GM18498 (cell line): ENCODE data around the gene GJB2.

Experiments
- ATAC-seq: cut with Tn5 transposase; IDR thresholded peaks from one replicate; pipeline ENCODE4 v1.9.1; 2021; ENCODE audit warnings: mild to moderate bottlenecking, moderate library complexity; ENCODE audit not compliant: unreplicated experiment

GJB2 gene

GRCh38 chr13:20192836-20193161 is at the start of gene GJB2:
Gene GJB2 (minus strand): TSS chr13:20192938. CDS start chr13:20189581, 3,357 bp downstream.
- no peak for ATAC-seq

DNA sequence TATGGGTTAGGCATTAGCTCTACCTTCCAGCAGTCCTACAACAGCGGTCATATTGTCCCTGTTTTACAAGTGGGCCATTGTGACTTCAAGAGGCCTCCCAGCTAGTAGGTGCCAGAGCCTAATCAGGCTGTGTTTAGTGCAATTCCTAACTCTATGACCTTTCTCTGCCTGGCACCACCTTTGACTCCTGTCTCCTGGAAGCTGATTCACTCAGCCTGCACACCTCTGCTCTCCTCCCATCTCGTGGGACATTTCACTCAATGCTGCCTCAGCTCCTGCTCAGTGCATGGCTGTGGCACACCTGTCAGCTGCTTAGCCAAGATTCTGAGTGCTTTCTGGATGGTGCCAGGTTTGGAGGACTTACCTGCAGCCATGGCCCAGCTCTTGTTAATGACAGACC is 48.9 kb upstream of the GJB2 start:
- ATAC-seq, result no peak

DNA sequence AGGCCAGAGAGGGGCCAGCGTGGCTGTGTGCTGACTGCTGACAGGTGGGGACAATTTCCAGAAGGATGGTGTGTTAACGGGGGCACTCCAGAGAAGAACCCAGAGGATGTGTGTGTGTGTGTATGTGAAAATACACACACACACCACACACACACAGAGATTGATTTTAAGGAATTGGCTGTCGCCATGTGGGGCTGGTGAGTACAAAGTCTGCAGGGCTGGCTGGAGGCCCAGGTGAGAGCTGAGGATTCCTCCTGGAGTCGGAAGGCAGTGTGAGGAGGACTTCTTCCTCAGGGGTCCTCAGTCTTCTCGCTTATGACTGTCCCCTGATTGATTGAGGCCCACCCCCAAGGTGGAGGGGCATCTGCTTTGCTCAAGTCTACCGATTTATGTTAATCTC is 47.0 kb upstream of the GJB2 start:
- no peak for ATAC-seq

GRCh38 chr13:20232556-20233277 is 40.0 kb upstream of the GJB2 start:
- no peak for ATAC-seq

GRCh38 chr13:20231839-20232555 is 39.3 kb upstream of the GJB2 start, which contains the start of gene GJB6:
Gene GJB6 (minus strand): TSS chr13:20232319. CDS start chr13:20223480, 8,839 bp downstream.
- no peak for ATAC-seq

GRCh38 chr13:20230913-20231838 is 38.4 kb upstream of the GJB2 start:
- ATAC-seq, result no peak

DNA sequence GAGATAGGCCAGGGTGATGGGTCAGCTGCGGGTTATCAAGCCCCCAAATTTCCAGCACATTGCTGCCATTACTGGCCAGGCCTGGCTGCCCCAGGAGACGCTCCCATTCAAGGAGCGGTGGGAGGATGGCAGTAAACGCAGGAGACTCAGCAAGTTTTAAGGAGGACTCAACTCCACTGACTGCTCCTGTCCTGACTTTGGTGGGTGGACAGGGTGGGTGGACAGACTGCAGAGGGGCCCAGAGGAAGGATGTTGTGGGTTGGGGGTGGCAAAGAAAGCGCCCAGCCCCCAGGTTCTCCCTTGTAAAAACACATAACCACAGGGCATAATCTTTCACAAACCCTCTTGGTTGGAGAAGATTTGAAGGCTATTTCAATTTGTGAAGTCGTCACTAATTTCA is 35.0 kb upstream of the GJB2 start:
- no peak for ATAC-seq

- no peak for ATAC-seq
Measured at GRCh38 chr13:20227288-20227687, 34.5 kb upstream of the GJB2 start.

GRCh38 chr13:20222553-20222952 is 29.8 kb upstream of the GJB2 start:
- no peak for ATAC-seq

GRCh38 chr13:20221772-20222171 is 29.0 kb upstream of the GJB2 start:
- no peak for ATAC-seq

DNA sequence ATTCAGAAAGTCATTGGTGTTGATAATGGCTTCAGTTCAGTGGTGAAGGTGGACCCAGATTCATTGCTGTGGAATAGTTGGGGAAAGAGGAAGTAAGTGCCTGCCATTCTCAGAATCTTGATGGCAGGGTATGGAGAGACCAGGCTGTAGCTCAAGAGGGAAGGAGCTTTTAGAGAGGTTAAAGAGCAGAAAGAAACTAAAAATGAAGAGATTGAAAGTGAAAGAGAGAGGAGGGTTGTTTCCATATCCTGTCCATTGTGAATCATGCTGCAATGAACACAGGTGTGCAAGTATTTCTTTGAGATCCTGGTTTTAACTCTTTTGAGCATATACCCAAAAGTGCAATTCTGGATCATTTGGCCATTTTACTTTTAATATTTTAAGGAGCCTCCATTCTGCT is 26.8 kb upstream of the GJB2 start:
- ATAC-seq, result peak; percentile 97

DNA sequence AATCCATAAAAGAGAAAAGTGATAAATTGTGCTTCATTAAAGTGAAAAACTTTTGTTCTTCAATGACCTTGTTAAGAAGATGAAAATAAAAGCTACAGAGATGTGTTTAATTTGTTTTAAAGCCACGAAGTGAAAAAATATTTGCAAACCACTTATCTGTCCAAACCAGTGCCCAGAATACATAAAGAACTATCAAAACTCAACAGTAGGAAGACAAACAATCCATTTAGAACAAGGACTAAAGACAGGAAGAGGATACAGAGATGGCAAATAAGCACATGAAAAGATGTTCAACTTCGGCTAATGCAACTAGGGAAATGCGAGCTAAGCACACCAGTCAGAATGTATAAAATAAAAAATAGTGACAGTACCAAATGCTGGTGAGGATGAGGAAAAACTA is 24.4 kb upstream of the GJB2 start:
- ATAC-seq, result no peak

- no peak for ATAC-seq
Measured at GRCh38 chr13:20209948-20210347, 17.2 kb upstream of the GJB2 start.

DNA sequence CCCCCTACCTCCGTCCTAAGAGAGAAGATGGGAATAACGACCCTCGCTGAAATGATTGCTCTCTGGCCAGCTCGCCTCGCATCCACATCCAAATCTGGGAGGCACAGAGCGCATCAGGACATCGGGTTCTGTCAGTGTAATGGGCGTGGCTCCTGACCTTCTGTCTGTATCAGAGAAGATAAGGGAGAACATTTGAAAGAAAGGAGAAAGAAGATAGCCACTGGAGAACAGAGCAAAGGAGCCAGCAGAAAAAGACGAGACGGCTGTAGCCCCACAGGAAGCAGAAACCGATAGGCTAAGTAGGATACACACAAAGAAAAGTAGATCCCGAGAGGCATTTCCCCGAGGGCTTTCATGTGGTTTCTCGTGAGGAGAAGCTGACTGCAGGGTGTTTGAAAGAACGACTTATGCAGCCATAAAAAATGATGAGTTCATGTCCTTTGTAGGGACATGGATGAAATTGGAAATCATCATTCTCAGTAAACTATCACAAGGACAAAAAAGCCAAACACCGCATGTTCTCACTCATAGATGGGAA is 14.0 kb upstream of the GJB2 start:
- no peak for ATAC-seq

DNA sequence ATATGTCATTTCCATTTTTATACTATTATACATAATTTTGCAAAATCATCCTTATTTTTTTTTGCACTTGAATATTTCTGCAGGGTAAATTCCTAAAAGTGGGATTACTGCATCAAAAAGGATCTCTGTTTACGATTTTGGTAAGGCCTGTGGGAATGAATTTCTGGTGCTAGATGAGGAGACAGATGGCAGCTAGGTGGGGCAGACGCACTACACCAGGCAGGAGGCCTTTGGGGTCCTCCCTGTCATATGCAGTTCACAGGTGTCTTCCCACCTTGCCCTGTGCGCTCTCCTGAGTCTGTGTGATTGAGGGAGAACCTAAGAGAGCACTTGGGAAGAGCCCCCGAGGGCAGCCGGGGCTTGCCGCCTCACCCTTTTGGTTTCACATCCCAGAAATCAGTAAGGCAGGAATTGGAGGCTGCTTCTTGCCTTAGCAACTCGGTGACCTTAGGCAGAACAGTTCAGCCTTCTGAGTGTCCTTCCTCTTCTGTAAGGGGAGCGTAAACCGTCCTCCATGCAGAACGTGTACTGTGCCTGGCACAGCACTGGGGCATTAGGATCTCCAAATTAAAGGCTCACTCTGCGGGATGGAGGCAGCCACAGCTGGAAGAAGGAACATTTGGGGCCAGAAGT is 13.4 kb upstream of the GJB2 start:
- no peak for ATAC-seq

DNA sequence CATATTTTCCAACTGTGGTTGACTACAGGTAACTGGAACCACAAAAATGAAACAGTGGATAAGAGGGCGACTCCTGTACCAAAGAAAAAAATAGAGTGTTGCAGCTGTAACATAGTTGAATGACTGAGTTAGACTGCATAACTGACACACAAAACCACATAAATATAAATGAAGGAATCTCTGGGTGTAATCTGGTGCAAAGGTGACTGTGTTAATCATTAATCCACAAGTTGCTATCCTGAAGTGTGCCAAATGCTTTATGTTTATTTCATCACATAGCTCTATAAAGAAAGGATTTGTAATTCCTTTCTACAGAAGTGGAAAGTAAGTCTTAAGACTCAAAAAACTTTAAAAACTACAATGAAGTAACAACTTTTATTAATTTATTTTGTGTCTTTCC is 6.0 kb upstream of the GJB2 start:
- no peak for ATAC-seq

DNA sequence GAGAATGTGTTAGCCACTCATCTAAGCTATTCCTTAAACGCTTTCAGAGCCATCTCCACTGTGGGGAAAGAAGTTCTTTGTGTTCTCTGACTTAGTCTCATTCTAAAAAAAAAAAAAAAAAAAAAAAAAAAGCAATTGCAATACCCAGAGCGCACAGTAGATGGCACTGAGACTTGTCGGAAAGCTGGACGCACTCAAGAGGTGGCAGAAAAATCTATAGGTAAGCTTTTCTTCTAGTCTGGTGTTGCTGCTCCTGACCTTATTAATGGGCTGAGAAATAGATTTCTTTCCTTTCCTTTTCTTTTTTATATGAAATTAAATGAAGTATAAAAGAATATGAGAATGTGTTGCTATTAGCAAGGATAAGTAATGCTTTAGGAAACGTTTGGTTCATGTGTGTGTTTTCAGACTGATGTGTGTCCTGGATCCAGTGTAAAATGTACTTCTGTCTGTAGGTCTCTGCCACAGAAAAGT is 4.7 kb upstream of the GJB2 start:
- no peak for ATAC-seq

DNA sequence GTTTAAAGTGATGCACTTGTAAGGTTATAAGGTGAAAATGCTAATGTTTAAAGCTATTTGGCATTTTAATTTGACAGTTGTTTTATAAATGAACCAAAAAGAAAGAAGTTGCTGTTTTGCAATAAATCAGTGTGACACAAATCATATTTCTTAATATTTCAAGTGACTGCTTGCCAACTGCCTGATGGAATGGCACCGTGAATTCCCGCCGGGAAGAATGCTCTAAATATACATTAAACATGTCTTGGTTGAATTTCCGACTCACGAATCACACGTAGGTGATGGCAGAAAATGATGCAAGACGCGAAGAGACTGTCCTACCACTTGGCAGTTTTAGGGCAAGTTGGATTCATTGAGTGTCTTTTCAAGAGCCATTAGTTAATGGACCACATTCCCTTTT is 3.1 kb upstream of the GJB2 start:
- ATAC-seq, result no peak

- peak; percentile 42 for ATAC-seq
Measured at GRCh38 chr13:20193907-20194631, 1.3 kb upstream of the GJB2 start.
